HepG2 (cell line): Measurements from ENCODE around the gene STEAP1. TPM values are rescaled to one million over a fixed set of nuclear protein-coding genes. Genes with fewer than 3 reads are reported as not detected.

Experiments used
- ATAC-seq: fragments of 200-7000 bp; cut with Tn5 transposase; 3 replicates; pipeline ENCODE4 v1.9.1; 2020; ENCODE audit warnings: mild to moderate bottlenecking, moderate library complexity
- BruUV-seq: library from RNA; stranded (reverse); fragments of 400-500 nt; replicated peaks from 2 replicates; lab custom pipeline; 2021; lab: Mats Ljungman, UMichigan
- CTCF ChIA-PET: fragments of 300-600 bp; formaldehyde crosslinking; extraction: SDS; loops from one replicate; lab custom pipeline; 2021; ENCODE audit warnings: low total read pairs, inconsistent platforms, low intra/inter-chr PET ratio; lab: Yijun Ruan, JAX
- POLR2A ChIA-PET: fragments of 350-600 bp; sonication (Branson Sonifier 250); formaldehyde crosslinking; loops from one replicate; lab custom pipeline; 2020; ENCODE audit warnings: antibody characterized with exemption, inconsistent platforms; lab: Yijun Ruan, JAX
- DNase-seq: peaks from one replicate; pipeline ENCODE4 v3.0.0-alpha.2; 2015; ENCODE audit warnings: low spot score
- FAIRE-seq: peaks from 3 replicates; lab custom pipeline; 2011; peaks lifted over from hg19 to GRCh38; lab: Jason Lieb, UNC
- H2AFZ ChIP-seq: one replicate; pipeline ENCODE4 v1.6.1; 2011; ENCODE audit warnings: low read length, inconsistent platforms
- H3K27ac ChIP-seq: fragments of 300-600 bp; 3 replicates; pipeline ENCODE4 v1.8.0; 2011; ENCODE audit warnings: mixed run types, mild to moderate bottlenecking, mixed read lengths, low read length, inconsistent platforms; ENCODE audit not compliant: insufficient read depth; ENCODE audit errors: extremely low read length
- H3K27me3 ChIP-seq, 2 experiments: fragments of 200-600 bp in 1 of 2; 2 replicates in 1 of 2; 3 replicates in 1 of 2; pipeline versions ENCODE4 v1.6.0 to v1.8.0; 2011; ENCODE audit warnings: low read length in 2 of 2, mild to moderate bottlenecking in 2 of 2, moderate library complexity in 2 of 2, inconsistent platforms in 1 of 2; ENCODE audit not compliant: insufficient read depth in 2 of 2, control insufficient read depth in 1 of 2
- H3K36me3 ChIP-seq, 2 experiments: fragments of 200-600 bp in 1 of 2; replicated peaks in 1 of 2; 2 replicates in 1 of 2; 3 replicates in 1 of 2; pipeline versions ENCODE4 v1.5.1 to v1.8.0; 2011; ENCODE audit warnings: low read length in 2 of 2, inconsistent platforms in 1 of 2; ENCODE audit not compliant: insufficient read depth in 2 of 2, control insufficient read depth in 1 of 2
- H3K4me1 ChIP-seq: 2 replicates; pipeline ENCODE4 v1.5.1; 2012; ENCODE audit warnings: low read length, inconsistent platforms; ENCODE audit not compliant: insufficient read depth
- H3K4me2 ChIP-seq: 2 replicates; pipeline ENCODE4 v1.6.0; 2011; ENCODE audit warnings: low read depth, low read length, inconsistent platforms
- H3K4me3 ChIP-seq, 3 experiments: fragments of 200-600 bp in 1 of 3; sonication (generic), shearing (Covaris generic) in 1 of 3; replicated peaks in 1 of 3; 2 replicates each; pipeline ENCODE4 v1.5.1; 2011 to 2016; ENCODE audit warnings: low read length in 3 of 3, inconsistent platforms in 2 of 3, low read depth in 2 of 3, mild to moderate bottlenecking in 2 of 3, control low read depth in 1 of 3, mixed read lengths in 1 of 3; ENCODE audit not compliant: insufficient read depth in 1 of 3
- H3K79me2 ChIP-seq: one replicate; pipeline ENCODE4 v1.6.1; 2011; ENCODE audit warnings: low read length, inconsistent platforms; ENCODE audit not compliant: insufficient read depth
- H3K9ac ChIP-seq: 2 replicates; pipeline ENCODE4 v1.6.0; 2011; ENCODE audit warnings: mild to moderate bottlenecking, low read depth, low read length, inconsistent platforms; ENCODE audit not compliant: insufficient read depth
- H3K9me3 ChIP-seq: 2 replicates; pipeline ENCODE4 v1.5.1; 2012; ENCODE audit warnings: mild to moderate bottlenecking, low read length
- H4K20me1 ChIP-seq: 2 replicates; pipeline ENCODE4 v1.6.0; 2011; ENCODE audit warnings: inconsistent platforms, mild to moderate bottlenecking, low read length, moderate library complexity; ENCODE audit not compliant: insufficient read depth
- CSRNP2 ChIP-seq: sonication (generic); formaldehyde crosslinking; conservative IDR thresholded peaks from 2 replicates; pipeline ENCODE4 v1.8.0; 2022; ENCODE audit warnings: low read depth, missing genetic modification reagents
- GATAD1 ChIP-seq: IDR thresholded peaks from 2 replicates; pipeline ENCODE4 v1.6.1; 2016; ENCODE audit warnings: missing genetic modification reagents, missing compliant biosample characterization
- MAZ ChIP-seq, 2 experiments: sonication (generic) in 1 of 2; formaldehyde crosslinking in 1 of 2; IDR thresholded peaks; 2 replicates each; pipeline versions ENCODE4 v1.5.0 to v1.6.1; 2012 to 2020; ENCODE audit warnings: low read depth in 2 of 2, mild to moderate bottlenecking in 2 of 2, borderline replicate concordance in 1 of 2, improper control_type of control experiment in 1 of 2, low read length in 1 of 2, missing genetic modification reagents in 1 of 2, moderate library complexity in 1 of 2
- MED1 ChIP-seq: sonication (generic); formaldehyde crosslinking; IDR thresholded peaks from 2 replicates; pipeline ENCODE4 v1.4.0; 2020; ENCODE audit warnings: missing genetic modification reagents
- TARDBP ChIP-seq: sonication (generic); formaldehyde crosslinking; IDR thresholded peaks from 2 replicates; pipeline ENCODE4 v1.8.0; 2022; ENCODE audit warnings: mild to moderate bottlenecking, missing genetic modification reagents
- TSC22D2 ChIP-seq: sonication (generic); formaldehyde crosslinking; IDR thresholded peaks from 2 replicates; pipeline ENCODE4 v1.5.1; 2020; ENCODE audit warnings: missing genetic modification reagents, mild to moderate bottlenecking, borderline replicate concordance
- ZBTB3 ChIP-seq: sonication (generic); formaldehyde crosslinking; IDR thresholded peaks from 2 replicates; pipeline ENCODE4 v1.4.0; 2020; ENCODE audit warnings: low read depth, mild to moderate bottlenecking, moderate library complexity, missing genetic modification reagents, borderline replicate concordance
- ZFY ChIP-seq: sonication (generic); formaldehyde crosslinking; IDR thresholded peaks from 2 replicates; pipeline ENCODE4 v1.4.0; 2020; ENCODE audit warnings: missing genetic modification reagents
- ZFYVE20 ChIP-seq: sonication (generic); formaldehyde crosslinking; IDR thresholded peaks from 2 replicates; pipeline ENCODE4 v1.8.0; 2023; ENCODE audit warnings: low read depth, mild to moderate bottlenecking, moderate library complexity, missing genetic modification reagents, borderline replicate concordance
- ZHX2 ChIP-seq, 2 experiments: sonication (generic) in 1 of 2; formaldehyde crosslinking in 1 of 2; IDR thresholded peaks; 2 replicates each; pipeline versions ENCODE4 v1.6.1 to v1.9.0; 2014 to 2022; ENCODE audit warnings: antibody characterized with exemption in 1 of 2, borderline replicate concordance in 1 of 2, inconsistent platforms in 1 of 2, low read depth in 1 of 2, missing genetic modification reagents in 1 of 2
- ZNF780A ChIP-seq: sonication (generic); formaldehyde crosslinking; IDR thresholded peaks from 2 replicates; pipeline ENCODE4 v1.8.0; 2022; ENCODE audit warnings: mild to moderate bottlenecking, missing genetic modification reagents, moderate library complexity
- WGBS: methylation state at CpG from one replicate; pipeline ENCODE4 v1.1.6; 2017; ENCODE audit warnings: low lambda C conversion rate; 5-methylcytosine and 5-hydroxymethylcytosine counted together
- in situ Hi-C: cut with HindIII; loops from 2 replicates; pipeline ENCODE4 v1.10.0; 2017; ENCODE audit warnings: low pct_unique_long_range_greater_than_20kb; ENCODE audit not compliant: extremely low pct_ligation_motif_present
- intact Hi-C: fragments of 100-400 bp; cut with micrococcal nuclease; formaldehyde crosslinking; loops from one replicate; pipeline ENCODE4 v1.10.0; 2022; ENCODE audit not compliant: unreplicated experiment
- polyA plus RNA-seq, 8 experiments: library from polyadenylated mRNA; depleted of rRNA in 3 of 8; stranded (reverse) in 7 of 8; unstranded in 1 of 8; fragments of >200 nt; fragmentation: Illumina TruSeq in 4 of 8; extraction: Trizol in 4 of 8; gene quantifications; 2 replicates each; pipeline versions ENCODE4 v1.2.1 to v1.2.3, GENCODE V29; 2011 to 2016; ENCODE audit warnings: low read depth in 4 of 8, missing spikeins in 1 of 8, mixed read lengths in 1 of 8; ENCODE audit not compliant: insufficient read depth in 1 of 8
- total RNA-seq, 5 experiments: library from RNA; depleted of rRNA; stranded (reverse); fragments of >200 nt; fragmentation: Illumina TruSeq; extraction: Trizol; gene quantifications; 2 replicates each; pipeline ENCODE4 v1.2.3, GENCODE V29; 2016; ENCODE audit warnings: low read depth in 1 of 5
- TF ChIP-seq, protein P1 (sequence below): sonication (generic); formaldehyde crosslinking; IDR thresholded peaks from 2 replicates; pipeline ENCODE4 v1.8.1; 2023; ENCODE audit warnings: missing genetic modification reagents, inconsistent platforms, borderline replicate concordance

The STEAP1 gene
- total and polyA plus RNA-seq, 2 of the 13 experiments (the other 11 are each of a cell fraction or from before 2014, with no cell fraction given): 23.2 to 24.2 TPM

DNA sequence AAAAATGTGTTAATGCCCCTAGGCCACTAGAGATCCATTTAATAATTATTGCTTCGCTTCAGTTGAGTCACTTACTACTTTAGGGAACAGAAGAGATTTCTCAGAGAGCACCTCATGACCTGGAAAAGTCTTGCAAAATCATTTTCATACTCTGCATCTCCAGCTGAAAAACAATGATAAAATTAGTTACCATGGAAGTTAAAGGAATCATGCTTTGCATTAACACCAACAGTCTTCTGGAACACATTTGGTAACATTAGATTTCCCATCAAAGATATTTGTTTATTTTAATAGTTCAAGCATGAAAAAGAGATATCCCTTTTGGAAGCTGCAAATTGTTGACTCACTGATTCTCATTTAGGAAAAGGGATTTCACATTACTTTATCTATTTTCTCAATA lies 55.5 kb downstream of the STEAP1 start:
- in situ Hi-C loops (no loop called here), intact Hi-C loops (loop anchor here (1.0 to 2.0 kb wide), 3 partner anchors 36 to 137 kb away; partner anchors contain the start of gene GTPBP10)
- H3K27me3 ChIP-seq: peaks cover 0 to 5% of the 10 kb centered on the region in 2 experiments; a peak in 1 of 5 replicates
- H2AFZ ChIP-seq: no peak overlapping the region
- no peak for DNase-seq
- CTCF ChIA-PET: no interaction called here
- H3K79me2 ChIP-seq: peaks cover 3% of the 10 kb centered on the region
- no peak overlapping the region for H3K4me2 ChIP-seq
- POLR2A ChIA-PET: interaction anchor here (0.8 to 3.1 kb wide), 8 partner anchors 11 to 62 kb away, joined by 3 to 65 read pairs (median 22); partner anchors contain the start of gene STEAP1
- 92% methylated on average over 1 of the region's 1 CpG for WGBS
- no peak for FAIRE-seq
- ATAC-seq: no peak
- H3K9ac ChIP-seq: no peak overlapping the region
- no peaks in the 10 kb centered on the region for H3K36me3 ChIP-seq
- no peak overlapping the region for H3K27ac ChIP-seq
- H3K4me1 ChIP-seq: peaks cover 28% of the 10 kb centered on the region
- H4K20me1 ChIP-seq: no peaks in the 10 kb centered on the region
- no peak overlapping the region for H3K4me3 ChIP-seq
- H3K9me3 ChIP-seq: no peaks in the 10 kb centered on the region
- no TSS peak for BruUV-seq
- no peak for TF ChIP-seq MAZ (IDR thresholded peaks at IDR 0.05; ENCODE audit: borderline replicate concordance, low read depth, low read length)
- no peak for TF ChIP-seq MAZ (CRISPR knock-in tag; IDR thresholded peaks at IDR 0.05; ENCODE audit: low read depth)
- TF ChIP-seq TARDBP (CRISPR knock-in tag): no peak
- TF ChIP-seq ZBTB3 (CRISPR knock-in tag): no peak
- no peak for TF ChIP-seq ZFYVE20 (CRISPR knock-in tag)
- no peak for TF ChIP-seq TSC22D2
- no peak for TF ChIP-seq ZFY (CRISPR knock-in tag)
- no peak for TF ChIP-seq CSRNP2 (CRISPR knock-in tag)
- no peak for TF ChIP-seq ZHX2 (IDR thresholded peaks at IDR 0.05; ENCODE audit: low read depth)
- TF ChIP-seq ZHX2 (CRISPR knock-in tag; IDR thresholded peaks at IDR 0.05; ENCODE audit: borderline replicate concordance): no peak
- TF ChIP-seq ZNF780A: no peak
- TF ChIP-seq, protein P1, sequence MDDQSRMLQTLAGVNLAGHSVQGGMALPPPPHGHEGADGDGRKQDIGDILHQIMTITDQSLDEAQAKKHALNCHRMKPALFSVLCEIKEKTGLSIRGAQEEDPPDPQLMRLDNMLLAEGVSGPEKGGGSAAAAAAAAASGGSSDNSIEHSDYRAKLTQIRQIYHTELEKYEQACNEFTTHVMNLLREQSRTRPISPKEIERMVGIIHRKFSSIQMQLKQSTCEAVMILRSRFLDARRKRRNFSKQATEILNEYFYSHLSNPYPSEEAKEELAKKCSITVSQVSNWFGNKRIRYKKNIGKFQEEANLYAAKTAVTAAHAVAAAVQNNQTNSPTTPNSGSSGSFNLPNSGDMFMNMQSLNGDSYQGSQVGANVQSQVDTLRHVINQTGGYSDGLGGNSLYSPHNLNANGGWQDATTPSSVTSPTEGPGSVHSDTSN (CRISPR knock-in tag): no peak
- TF ChIP-seq GATAD1 (CRISPR knock-in tag): no peak
- TF ChIP-seq MED1: no peak
